ENCODE results near the gene ERCC3.
"Not testable (repeated sequence)": the region's sequence is repeated elsewhere in the genome, so short reads cannot be mapped to it uniquely, and the experiment has no call there.

Gene ERCC3

GRCh38 chr2:127225186-127225960, 68.6 kb downstream of the ERCC3 start:
- no peak for DNase-seq

DNA sequence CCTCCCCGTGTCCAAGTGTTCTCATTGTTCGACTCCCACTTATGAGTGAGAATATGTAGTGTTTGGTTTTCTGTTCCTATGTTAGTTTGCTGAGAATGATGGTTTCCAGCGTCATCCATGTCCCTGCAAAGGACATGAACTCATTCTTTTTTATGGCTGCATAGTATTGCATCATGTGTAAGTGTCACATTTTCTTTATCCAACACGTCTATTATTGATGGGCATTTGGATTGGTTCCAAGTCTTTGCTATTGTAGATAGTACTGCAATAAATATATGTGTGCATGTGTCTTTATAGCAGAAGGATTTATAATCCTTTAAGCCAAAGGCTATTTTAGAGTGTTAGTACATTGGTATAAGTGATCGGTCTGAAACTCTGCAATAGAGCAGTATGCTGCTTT, 69.8 kb downstream of the ERCC3 start:
- DNase-seq = not testable (repeated sequence)

- DNase-seq = no peak
Measured at GRCh38 chr2:127220768-127221527, 73.0 kb downstream of the ERCC3 start.

- DNase-seq = no peak
Measured at GRCh38 chr2:127220102-127220767, 73.7 kb downstream of the ERCC3 start, which contains the start of gene CYP27C1. Gene CYP27C1, minus strand, starts transcription at chr2:127220299. Its CDS starts 29 bp downstream, at chr2:127220270.

GRCh38 chr2:127219171-127220070, 74.5 kb downstream of the ERCC3 start:
- peak; percentile 34 for DNase-seq

GRCh38 chr2:127218812-127219170, 75.2 kb downstream of the ERCC3 start:
- no peak for DNase-seq

DNA sequence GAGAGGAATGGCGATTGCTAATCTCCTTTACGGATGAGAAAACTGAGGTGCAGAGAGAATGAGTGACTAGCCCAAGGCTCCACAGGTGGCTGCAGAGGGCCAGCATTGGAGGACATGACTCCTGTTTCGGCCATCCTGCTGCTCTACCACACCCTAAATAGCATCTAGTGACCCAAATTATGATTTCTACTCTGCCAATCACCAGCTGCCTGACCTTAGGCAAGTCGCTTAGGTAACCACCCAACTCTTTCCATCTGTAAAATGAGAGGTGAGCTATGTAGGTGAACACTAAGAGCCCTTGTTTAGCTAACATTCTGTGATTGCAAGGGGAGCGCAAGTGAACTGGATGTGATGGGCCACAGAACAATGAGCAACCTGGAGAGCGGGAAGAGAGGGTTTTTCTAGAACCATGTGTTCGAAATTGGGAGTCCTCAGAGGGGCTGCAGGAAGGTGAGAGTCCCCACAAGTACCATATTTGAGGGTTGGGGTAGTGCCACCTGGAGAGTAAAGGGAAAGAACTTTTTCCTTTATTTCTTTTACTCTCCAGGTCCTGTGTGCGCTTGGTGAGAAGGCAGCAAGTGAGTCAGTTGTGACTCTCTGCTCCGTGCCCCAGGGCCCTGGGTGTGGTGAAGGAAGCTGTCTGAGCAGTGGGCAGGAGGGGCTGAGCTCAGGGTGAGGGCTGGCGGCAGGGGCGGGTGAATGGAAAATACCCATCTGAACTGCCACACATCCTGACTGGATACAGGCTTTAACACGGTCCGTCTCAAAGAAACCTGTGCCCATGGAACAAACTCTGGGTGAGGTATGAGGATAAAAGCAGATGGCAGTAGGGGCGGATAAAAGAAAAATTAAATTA, 76.2 kb downstream of the ERCC3 start:
- no peak for DNase-seq

GRCh38 chr2:127216593-127216992, 77.4 kb downstream of the ERCC3 start:
- no peak for DNase-seq

- DNase-seq = no peak
Measured at GRCh38 chr2:127216095-127216494, 77.8 kb downstream of the ERCC3 start.

- not testable (repeated sequence) for DNase-seq
Measured at GRCh38 chr2:127214201-127214600, 79.7 kb downstream of the ERCC3 start.

DNA sequence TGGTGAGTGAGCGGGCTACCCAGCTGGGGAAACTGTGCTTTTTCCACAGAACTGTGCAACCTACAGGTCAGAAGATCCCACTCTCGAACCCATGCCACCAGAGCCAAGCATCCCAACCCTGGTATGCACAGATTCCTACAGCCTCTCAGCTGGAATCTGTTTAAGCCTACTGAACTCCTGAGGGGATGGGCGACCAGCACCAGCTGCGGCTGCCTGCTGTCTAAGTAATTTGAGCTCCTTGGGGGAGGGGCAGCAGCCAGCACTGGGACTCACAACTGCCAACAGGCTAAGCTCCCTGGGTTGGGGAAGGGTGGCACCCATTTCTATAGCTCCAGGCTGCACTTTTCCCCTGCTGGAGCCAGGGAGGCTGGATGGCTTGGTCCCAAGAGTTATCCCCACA, 85.6 kb downstream of the ERCC3 start:
- DNase-seq = peak; percentile 58

Data from NCI-H146 (cell line).